SJCRH30 (cell line): ENCODE results near the gene ARHGAP4. TPM values are rescaled to one million over a fixed set of nuclear protein-coding genes. Genes with fewer than 3 reads are reported as not detected.
A peak's percentile ranks its signal among the peaks of the same experiment; 100 is the strongest.

Source experiments
- DNase-seq, 2 experiments: peaks; one replicate each; pipeline ENCODE4 v3.0.0-alpha.2; 2015 to 2020
- H3K27ac ChIP-seq: fragments of 250-450 bp; sonication (Bioruptor Pico); 2 replicates; pipeline ENCODE4 v1.5.1; 2020; ENCODE audit warnings: mild to moderate bottlenecking, moderate library complexity
- H3K27me3 ChIP-seq: fragments of 250-450 bp; sonication (Bioruptor Pico); 2 replicates; pipeline ENCODE4 v1.5.1; 2020; ENCODE audit warnings: mild to moderate bottlenecking, moderate library complexity
- H3K36me3 ChIP-seq: fragments of 250-450 bp; sonication (Bioruptor Pico); 2 replicates; pipeline ENCODE4 v1.5.1; 2020; ENCODE audit warnings: mild to moderate bottlenecking, moderate library complexity
- H3K4me1 ChIP-seq: fragments of 250-450 bp; sonication (Bioruptor Pico); 2 replicates; pipeline ENCODE4 v1.5.1; 2020; ENCODE audit warnings: mild to moderate bottlenecking, moderate library complexity
- H3K4me3 ChIP-seq: fragments of 250-450 bp; sonication (Bioruptor Pico); 2 replicates; pipeline ENCODE4 v1.5.1; 2020; ENCODE audit warnings: mild to moderate bottlenecking, moderate library complexity
- H3K9me3 ChIP-seq: fragments of 250-450 bp; sonication (Bioruptor Pico); replicated peaks from 2 replicates; pipeline ENCODE4 v1.5.1; 2020; ENCODE audit warnings: mild to moderate bottlenecking, moderate library complexity
- total RNA-seq: library from RNA; depleted of rRNA; stranded (reverse); fragments of >200 nt; shearing (Covaris generic); gene quantifications from 2 replicates; pipeline ENCODE4 v1.2.3, GENCODE V29; 2014

The ARHGAP4 gene
- total RNA-seq, 1 experiment from 2014 or later: 8.2 TPM

GRCh38 chrX:153954558-153955227 is 28.6 kb upstream of the ARHGAP4 start:
- Histone ChIP-seq H3K27ac (no peak overlapping the region), H3K4me3 (no peak overlapping the region), H3K27me3 (no peaks in the 10 kb centered on the region), H3K4me1 (no peaks in the 10 kb centered on the region), H3K9me3 (no peaks in the 10 kb centered on the region), H3K36me3 (peaks cover 42% of the 10 kb centered on the region)
- DNase-seq: no peak

GRCh38 chrX:153953892-153954557 is 28.0 kb upstream of the ARHGAP4 start:
- Histone ChIP-seq H3K9me3 (no peaks in the 10 kb centered on the region), H3K27me3 (no peaks in the 10 kb centered on the region), H3K27ac (no peak overlapping the region), H3K36me3 (peaks cover 43% of the 10 kb centered on the region), H3K4me1 (no peaks in the 10 kb centered on the region), H3K4me3 (no peak overlapping the region)
- DNase-seq: no peak

- Histone ChIP-seq H3K27ac (no peak overlapping the region), H3K4me1 (no peaks in the 10 kb centered on the region), H3K27me3 (no peaks in the 10 kb centered on the region), H3K36me3 (peaks cover 43% of the 10 kb centered on the region), H3K9me3 (no peaks in the 10 kb centered on the region), H3K4me3 (no peak overlapping the region)
- peak; percentile 34 to 58 for DNase-seq
Measured at GRCh38 chrX:153953342-153953830, 27.3 kb upstream of the ARHGAP4 start.

GRCh38 chrX:153952373-153953026 is 26.4 kb upstream of the ARHGAP4 start:
- H3K27me3 ChIP-seq: no peaks in the 10 kb centered on the region
- peaks cover 34% of the 10 kb centered on the region for H3K36me3 ChIP-seq
- DNase-seq: no peak

GRCh38 chrX:153951683-153952372 is 25.8 kb upstream of the ARHGAP4 start:
- Histone ChIP-seq H3K9me3 (no peaks in the 10 kb centered on the region), H3K27ac (no peak overlapping the region), H3K4me3 (no peak overlapping the region), H3K4me1 (no peaks in the 10 kb centered on the region), H3K27me3 (no peaks in the 10 kb centered on the region), H3K36me3 (peaks cover 33% of the 10 kb centered on the region)
- DNase-seq: no peak

More at GRCh38 chrX:153952373-153953026, 26.4 kb upstream of the ARHGAP4 start:
- Histone ChIP-seq H3K4me1 (no peaks in the 10 kb centered on the region), H3K4me3 (no peak overlapping the region), H3K9me3 (no peaks in the 10 kb centered on the region), H3K27ac (no peak overlapping the region)

- Histone ChIP-seq H3K9me3 (no peaks in the 10 kb centered on the region), H3K36me3 (peaks cover 30% of the 10 kb centered on the region), H3K4me1 (0 out of 2 replicates have a peak, but pooled peaks cover 3% of the 10 kb centered on the region), H3K27me3 (no peaks in the 10 kb centered on the region), H3K27ac (no peak overlapping the region), H3K4me3 (no peak overlapping the region)
- DNase-seq: no peak
Measured at GRCh38 chrX:153950127-153950526, 24.1 kb upstream of the ARHGAP4 start.

GRCh38 chrX:153948847-153949805 is 23.1 kb upstream of the ARHGAP4 start:
- Histone ChIP-seq H3K27ac (no peak overlapping the region), H3K36me3 (peaks cover 28% of the 10 kb centered on the region), H3K4me3 (no peak overlapping the region), H3K4me1 (0 out of 2 replicates have a peak, but pooled peaks cover 3% of the 10 kb centered on the region), H3K27me3 (no peaks in the 10 kb centered on the region), H3K9me3 (no peaks in the 10 kb centered on the region)
- DNase-seq: no peak

- Histone ChIP-seq H3K4me3 (no peak overlapping the region), H3K9me3 (no peaks in the 10 kb centered on the region), H3K27ac (no peak overlapping the region), H3K36me3 (peaks cover 23% of the 10 kb centered on the region), H3K27me3 (no peaks in the 10 kb centered on the region), H3K4me1 (0 out of 2 replicates have a peak, but pooled peaks cover 3% of the 10 kb centered on the region)
- no peak for DNase-seq
Measured at GRCh38 chrX:153948002-153948466, 22.0 kb upstream of the ARHGAP4 start.

- no peaks in the 10 kb centered on the region for H3K9me3 ChIP-seq
- H3K4me1 ChIP-seq: 0 out of 2 replicates have a peak, but pooled peaks cover 3% of the 10 kb centered on the region
- peak; percentile 75 to 81 for DNase-seq
- no peaks in the 10 kb centered on the region for H3K27me3 ChIP-seq
- H3K4me3 ChIP-seq: no peak overlapping the region
- no peak overlapping the region for H3K27ac ChIP-seq
- peaks cover 15% of the 10 kb centered on the region for H3K36me3 ChIP-seq
Measured at GRCh38 chrX:153947009-153947769, 21.1 kb upstream of the ARHGAP4 start.

GRCh38 chrX:153945956-153946943 is 20.2 kb upstream of the ARHGAP4 start:
- DNase-seq: no peak
- H3K36me3 ChIP-seq: peaks cover 10% of the 10 kb centered on the region
- H3K27ac ChIP-seq: peak overlapping the region; percentile 26; the same call in 1 of the 2 replicates
- H3K27me3 ChIP-seq: no peaks in the 10 kb centered on the region
- H3K9me3 ChIP-seq: no peaks in the 10 kb centered on the region
- 0 out of 2 replicates have a peak, but pooled peaks cover 3% of the 10 kb centered on the region for H3K4me1 ChIP-seq
- H3K4me3 ChIP-seq: no peak overlapping the region

- H3K27ac ChIP-seq: no peak overlapping the region
- H3K36me3 ChIP-seq: peaks cover 2% of the 10 kb centered on the region; the same call in 1 of the 2 replicates
- DNase-seq: no peak
- H3K4me3 ChIP-seq: no peak overlapping the region
- H3K27me3 ChIP-seq: no peaks in the 10 kb centered on the region
- 0 out of 2 replicates have a peak, but pooled peaks cover 3% of the 10 kb centered on the region for H3K4me1 ChIP-seq
- H3K9me3 ChIP-seq: no peaks in the 10 kb centered on the region
Measured at GRCh38 chrX:153944800-153945150, 18.7 kb upstream of the ARHGAP4 start.

- H3K4me3 ChIP-seq: no peak within 1 kb of the TSS
- no peaks in the 10 kb centered on the region for H3K27me3 ChIP-seq
- no peaks in the 10 kb centered on the region for H3K9me3 ChIP-seq
- H3K27ac ChIP-seq: no peak within 1 kb of the TSS
- DNase-seq: no peak
- H3K4me1 ChIP-seq: 0 out of 2 replicates have a peak, but pooled peaks cover 3% of the 10 kb centered on the region
- H3K36me3 ChIP-seq: no peaks in the 10 kb centered on the region
Measured at GRCh38 chrX:153944140-153944799, 18.2 kb upstream of the ARHGAP4 start, which contains the start of gene RENBP. TSS of gene RENBP (minus strand) at chrX:153944643. CDS start at chrX:153944610, 33 bp downstream.
